Stimulated activated CD4-positive, alpha-beta T cell treated with anti-CD3 and anti-CD28 coated beads, Interleukin-1b, Interleukin-23, amount 100 ng/mL, for 24 hours (primary cell): ENCODE measurements around the gene GPR137.
A peak's percentile ranks its signal among the peaks of the same experiment; 100 is the strongest.

ENCODE experiments used
- DNase-seq, 4 experiments: peaks; one replicate each; pipeline ENCODE4 v3.0.0-alpha.2; 2020; ENCODE audit warnings: low read depth in 4 of 4, low spot score in 1 of 4

The GPR137 gene

GRCh38 chr11:64249038-64249437 lies 36.6 kb upstream of the GPR137 start:
- no peak for DNase-seq

GRCh38 chr11:64249563-64250414 lies 35.9 kb upstream of the GPR137 start:
- no peak for DNase-seq

GRCh38 chr11:64250415-64251015 lies 35.1 kb upstream of the GPR137 start:
- DNase-seq = no peak

GRCh38 chr11:64251016-64251752 lies 34.5 kb upstream of the GPR137 start, which contains the start of gene PLCB3:
PLCB3 (plus strand) TSS chr11:64251530; CDS start chr11:64251650, 120 bp downstream.
- peak in 1 of 4 experiments; percentile 51 for DNase-seq

- no peak for DNase-seq
Measured at GRCh38 chr11:64251753-64252002, 34.0 kb upstream of the GPR137 start.

GRCh38 chr11:64252003-64252872 lies 33.4 kb upstream of the GPR137 start:
- no peak for DNase-seq

GRCh38 chr11:64253043-64253442 lies 32.6 kb upstream of the GPR137 start:
- DNase-seq = no peak

- no peak for DNase-seq
Measured at GRCh38 chr11:64253481-64253880, 32.2 kb upstream of the GPR137 start.

- DNase-seq = no peak
Measured at GRCh38 chr11:64254326-64254725, 31.3 kb upstream of the GPR137 start.

- DNase-seq = no peak
Measured at GRCh38 chr11:64255135-64256128, 30.2 kb upstream of the GPR137 start.

GRCh38 chr11:64256300-64256699 lies 29.3 kb upstream of the GPR137 start:
- DNase-seq = no peak

GRCh38 chr11:64258356-64258755 lies 27.3 kb upstream of the GPR137 start:
- no peak for DNase-seq

- DNase-seq = no peak
Measured at GRCh38 chr11:64258946-64259532, 26.6 kb upstream of the GPR137 start.

- no peak for DNase-seq
Measured at GRCh38 chr11:64259533-64260067, 26.0 kb upstream of the GPR137 start.

- DNase-seq = no peak
Measured at GRCh38 chr11:64260147-64260708, 25.4 kb upstream of the GPR137 start.

GRCh38 chr11:64261556-64262080 lies 24.0 kb upstream of the GPR137 start:
- no peak for DNase-seq

- no peak for DNase-seq
Measured at GRCh38 chr11:64262271-64263002, 23.2 kb upstream of the GPR137 start.
